HepG2 (cell line): ENCODE measurements around the gene ZKSCAN1.

ENCODE experiments used
- EZH2 ChIP-seq: conservative IDR thresholded peaks from 2 replicates; pipeline ENCODE4 v1.6.1; 2012; ENCODE audit warnings: mild to moderate bottlenecking, low read depth, low read length, moderate library complexity
- FOXJ3 ChIP-seq: sonication (generic); formaldehyde crosslinking; IDR thresholded peaks from 2 replicates; pipeline ENCODE4 v1.4.0; 2020; ENCODE audit warnings: missing genetic modification reagents, mild to moderate bottlenecking, borderline replicate concordance
- JUND ChIP-seq: sonication (generic); formaldehyde crosslinking; IDR thresholded peaks from 2 replicates; pipeline ENCODE4 v1.8.0; 2022; ENCODE audit warnings: mild to moderate bottlenecking, missing genetic modification reagents
- NCOR1 ChIP-seq: fragments of 200-600 bp; sonication (generic); IDR thresholded peaks from 2 replicates; pipeline ENCODE4 v1.7.0; 2017; ENCODE audit warnings: antibody characterized with exemption, low read length, borderline replicate concordance
- PBX3 ChIP-seq: sonication (generic); formaldehyde crosslinking; IDR thresholded peaks from 2 replicates; pipeline ENCODE4 v1.8.1; 2023; ENCODE audit warnings: missing genetic modification reagents, inconsistent platforms, borderline replicate concordance
- PTBP1 ChIP-seq: fragments of 200-400 bp; formaldehyde crosslinking; IDR thresholded peaks from 2 replicates; pipeline ENCODE4 v1.6.1; 2018; ENCODE audit warnings: low read length, low read depth; ENCODE audit not compliant: poor library complexity, severe bottlenecking
- RFX1 ChIP-seq: fragments of 450-650 bp; IDR thresholded peaks from 2 replicates; pipeline ENCODE4 v1.6.1; 2017
- TERF1 ChIP-seq: sonication (generic); formaldehyde crosslinking; IDR thresholded peaks from 2 replicates; pipeline ENCODE4 v1.8.0; 2022; ENCODE audit warnings: mild to moderate bottlenecking, missing genetic modification reagents, moderate library complexity
- ZNF644 ChIP-seq: IDR thresholded peaks from 2 replicates; pipeline ENCODE4 v1.6.1; 2016; ENCODE audit warnings: low read depth
- TF ChIP-seq, protein P1 (sequence below): sonication (generic); formaldehyde crosslinking; IDR thresholded peaks from 2 replicates; pipeline ENCODE4 v1.5.0; 2020; ENCODE audit warnings: mild to moderate bottlenecking, missing genetic modification reagents

DNA sequence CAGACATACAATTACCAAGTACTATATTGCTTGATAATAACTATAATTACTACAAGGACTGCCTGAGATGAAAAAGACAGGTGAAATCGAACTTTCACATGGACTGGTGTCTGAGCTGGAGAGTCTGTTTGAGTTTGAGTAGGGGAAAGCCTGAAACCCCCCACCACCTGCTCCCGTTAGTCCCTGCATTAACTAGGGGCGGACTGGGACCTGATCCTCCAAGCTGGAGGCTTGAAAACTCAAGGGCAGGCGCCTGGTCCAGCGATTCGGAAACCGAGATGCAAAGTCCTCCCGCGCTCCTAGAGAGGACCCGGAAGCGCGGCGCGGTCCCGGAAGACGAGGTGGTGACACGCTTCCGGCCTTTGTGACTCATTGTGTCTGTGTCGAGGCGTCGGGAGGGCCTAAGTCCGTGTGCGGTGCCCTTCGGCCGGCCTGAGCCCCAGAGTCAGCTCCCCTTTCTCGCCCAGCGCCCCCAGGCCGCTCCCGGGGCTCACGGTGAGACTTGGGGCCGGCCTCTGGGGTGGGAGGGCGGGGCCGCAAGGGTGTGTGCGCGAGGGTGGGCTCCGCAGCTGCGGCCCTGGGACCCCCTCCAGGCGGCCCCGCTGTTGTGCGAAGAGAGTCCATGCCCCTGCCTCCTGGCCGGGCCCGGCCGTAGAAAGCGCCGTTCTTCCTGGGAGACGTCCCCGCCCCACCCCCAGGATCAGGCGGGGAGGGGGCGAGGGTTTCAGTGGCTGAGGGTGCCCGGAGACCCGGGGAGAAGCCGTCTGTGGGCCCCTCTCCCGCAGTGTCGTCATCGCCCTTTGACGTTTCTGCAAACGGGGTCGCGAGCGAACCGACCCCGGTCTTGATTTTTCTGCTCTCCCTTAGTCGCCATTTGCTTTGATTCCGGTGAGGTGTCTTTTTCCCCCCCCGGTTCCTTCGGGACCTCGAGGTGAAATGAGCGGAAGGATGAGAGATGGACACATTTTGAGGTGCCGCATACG lies at the start of gene ZKSCAN1:
- TF ChIP-seq EZH2, result no peak
- no peak for TF ChIP-seq RFX1
- TF ChIP-seq JUND (CRISPR knock-in tag), result peak; percentile 82
- TF ChIP-seq, protein P1, sequence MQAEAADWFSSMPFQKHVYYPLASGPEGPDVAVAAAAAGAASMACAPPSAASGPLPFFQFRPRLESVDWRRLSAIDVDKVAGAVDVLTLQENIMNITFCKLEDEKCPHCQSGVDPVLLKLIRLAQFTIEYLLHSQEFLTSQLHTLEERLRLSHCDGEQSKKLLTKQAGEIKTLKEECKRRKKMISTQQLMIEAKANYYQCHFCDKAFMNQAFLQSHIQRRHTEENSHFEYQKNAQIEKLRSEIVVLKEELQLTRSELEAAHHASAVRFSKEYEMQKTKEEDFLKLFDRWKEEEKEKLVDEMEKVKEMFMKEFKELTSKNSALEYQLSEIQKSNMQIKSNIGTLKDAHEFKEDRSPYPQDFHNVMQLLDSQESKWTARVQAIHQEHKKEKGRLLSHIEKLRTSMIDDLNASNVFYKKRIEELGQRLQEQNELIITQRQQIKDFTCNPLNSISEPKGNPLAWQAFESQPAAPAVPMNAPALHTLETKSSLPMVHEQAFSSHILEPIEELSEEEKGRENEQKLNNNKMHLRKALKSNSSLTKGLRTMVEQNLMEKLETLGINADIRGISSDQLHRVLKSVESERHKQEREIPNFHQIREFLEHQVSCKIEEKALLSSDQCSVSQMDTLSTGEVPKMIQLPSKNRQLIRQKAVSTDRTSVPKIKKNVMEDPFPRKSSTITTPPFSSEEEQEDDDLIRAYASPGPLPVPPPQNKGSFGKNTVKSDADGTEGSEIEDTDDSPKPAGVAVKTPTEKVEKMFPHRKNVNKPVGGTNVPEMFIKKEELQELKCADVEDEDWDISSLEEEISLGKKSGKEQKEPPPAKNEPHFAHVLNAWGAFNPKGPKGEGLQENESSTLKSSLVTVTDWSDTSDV (CRISPR knock-in tag), result no peak
- TF ChIP-seq FOXJ3 (CRISPR knock-in tag), result peak; percentile 16; the same call in 1 of the 2 replicates
- no peak for TF ChIP-seq PTBP1
- no peak for TF ChIP-seq TERF1 (CRISPR knock-in tag)
- TF ChIP-seq PBX3 (CRISPR knock-in tag), result no peak
- TF ChIP-seq ZNF644 (CRISPR knock-in tag), result no peak
- TF ChIP-seq NCOR1, result peak; percentile 11; the same call in 1 of the 2 replicates
